Activated CD8-positive, alpha-beta T cell treated with anti-CD3 and anti-CD28 coated beads, Interleukin-2, amount 10 ng/mL, durations not matched to agents 7 days and 5 days (primary cell): ENCODE data around the gene SMG5. TPM values are rescaled to one million over a fixed set of nuclear protein-coding genes. Genes with fewer than 3 reads are reported as not detected.

ENCODE experiments used
- ATAC-seq: fragments of 150-1000 bp; cut with Tn5 transposase; one replicate; pipeline ENCODE4 v1.10.0; 2021; ENCODE audit warnings: moderate library complexity
- CTCF ChIA-PET: fragments of 350-600 bp; sonication (Branson Sonifier 250); formaldehyde crosslinking; loops from one replicate; lab custom pipeline; 2021; ENCODE audit warnings: antibody characterized with exemption; lab: Charles Lee
- POLR2A ChIA-PET: fragments of 350-600 bp; sonication (Branson Sonifier 250); formaldehyde crosslinking; loops from one replicate; lab custom pipeline; 2021; ENCODE audit warnings: antibody characterized with exemption; lab: Charles Lee
- DNase-seq: peaks from one replicate; pipeline ENCODE4 v3.0.0-alpha.2; 2020
- H3K27ac Mint-ChIP-seq: one replicate; pipeline ENCODE4 v1.8.0; 2021; ENCODE audit warnings: mild to moderate bottlenecking, mixed read lengths
- H3K27me3 Mint-ChIP-seq: one replicate; pipeline ENCODE4 v1.8.0; 2021; ENCODE audit warnings: low read depth, mixed read lengths
- H3K36me3 Mint-ChIP-seq: one replicate; pipeline ENCODE4 v1.8.0; 2021; ENCODE audit warnings: low read depth, mixed read lengths
- H3K4me1 Mint-ChIP-seq: one replicate; pipeline ENCODE4 v1.8.0; 2021; ENCODE audit warnings: low read depth, mixed read lengths
- H3K4me3 Mint-ChIP-seq: one replicate; pipeline ENCODE4 v1.8.0; 2021; ENCODE audit warnings: mild to moderate bottlenecking, mixed read lengths
- H3K9me3 Mint-ChIP-seq: one replicate; pipeline ENCODE4 v1.8.0; 2022; ENCODE audit warnings: mixed read lengths; ENCODE audit not compliant: insufficient read depth
- total RNA-seq, 2 experiments: library from RNA; stranded (reverse); gene quantifications; one replicate each; pipeline ENCODE4 v1.2.3, GENCODE V29; 2021

Gene SMG5
- total RNA-seq, 2 experiments from 2014 or later: 75.2 to 78.2 TPM

DNA sequence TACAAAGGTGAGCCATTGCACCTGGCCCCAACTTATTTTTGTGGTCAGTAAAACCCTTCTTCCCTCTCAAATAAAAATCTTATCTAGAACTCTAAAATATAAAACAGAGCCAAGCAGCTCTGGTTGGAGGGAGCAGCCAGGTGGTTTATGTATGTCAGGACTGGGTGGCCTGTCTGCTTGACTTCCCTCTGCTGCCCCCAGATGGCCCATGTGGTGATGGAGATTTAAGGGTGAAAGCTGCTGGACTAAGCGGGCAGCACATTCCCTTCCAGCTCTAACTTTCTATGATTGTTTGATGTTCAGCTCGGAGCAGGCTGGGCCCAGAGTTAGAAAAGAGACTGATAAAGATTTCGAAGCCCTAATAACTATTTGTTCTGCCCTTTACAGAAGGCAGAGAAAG lies 22.8 kb downstream of the SMG5 start:
- Mint-ChIP-seq H3K9me3 (no peaks in the 10 kb centered on the region), H3K27ac (no peak overlapping the region), H3K36me3 (peaks cover 63% of the 10 kb centered on the region), H3K4me1 (peaks cover 16% of the 10 kb centered on the region), H3K27me3 (no peaks in the 10 kb centered on the region), H3K4me3 (no peak overlapping the region)
- ATAC-seq: no peak
- no peak for DNase-seq
- POLR2A ChIA-PET: interaction anchor here (1.4 to 1.7 kb wide), 2 partner anchors 20 to 23 kb away, joined by 3 to 7 read pairs; partner anchors contain the start of gene SMG5
- CTCF ChIA-PET: interaction anchor here (0.9 to 1.5 kb wide), 8 partner anchors 8 to 163 kb away, joined by 3 to 7 read pairs (median 3); partner anchors contain the start of genes BGLAP and SLC25A44

DNA sequence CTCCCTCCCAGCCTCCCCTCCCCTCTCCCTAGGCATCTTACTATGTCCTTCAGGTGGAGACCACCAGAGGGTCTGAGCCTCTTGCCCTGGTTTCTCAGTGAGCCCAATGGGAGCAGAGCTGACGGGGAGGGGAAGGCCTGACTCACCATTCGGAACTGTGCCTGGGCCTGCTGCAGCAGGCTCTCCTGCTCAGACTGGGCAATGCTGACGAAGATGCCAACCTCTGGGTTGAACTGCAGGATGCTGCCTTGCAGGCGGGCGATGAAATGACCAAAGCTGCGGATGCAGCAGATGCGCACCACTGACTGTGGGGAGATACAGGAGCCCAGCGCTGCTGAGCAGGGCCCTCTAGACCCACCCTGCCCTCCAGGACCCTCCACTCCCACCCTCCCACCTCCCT lies 23.8 kb downstream of the SMG5 start:
- ATAC-seq (no peak), DNase-seq (no peak)
- no peaks in the 10 kb centered on the region for H3K9me3 Mint-ChIP-seq
- peaks cover 16% of the 10 kb centered on the region for H3K4me1 Mint-ChIP-seq
- H3K36me3 Mint-ChIP-seq: peaks cover 61% of the 10 kb centered on the region
- H3K4me3 Mint-ChIP-seq: no peak overlapping the region
- no peak overlapping the region for H3K27ac Mint-ChIP-seq
- ChIA-PET CTCF (interaction anchor here (0.9 to 1.5 kb wide), 4 partner anchors 8 to 104 kb away, joined by 3 to 6 read pairs (median 4); partner anchors contain the start of gene BGLAP), POLR2A (interaction anchor here (1.4 kb wide), 1 partner anchor 21 kb away, joined by 3 read pairs; no protein-coding TSS in a partner anchor)
- no peaks in the 10 kb centered on the region for H3K27me3 Mint-ChIP-seq

DNA sequence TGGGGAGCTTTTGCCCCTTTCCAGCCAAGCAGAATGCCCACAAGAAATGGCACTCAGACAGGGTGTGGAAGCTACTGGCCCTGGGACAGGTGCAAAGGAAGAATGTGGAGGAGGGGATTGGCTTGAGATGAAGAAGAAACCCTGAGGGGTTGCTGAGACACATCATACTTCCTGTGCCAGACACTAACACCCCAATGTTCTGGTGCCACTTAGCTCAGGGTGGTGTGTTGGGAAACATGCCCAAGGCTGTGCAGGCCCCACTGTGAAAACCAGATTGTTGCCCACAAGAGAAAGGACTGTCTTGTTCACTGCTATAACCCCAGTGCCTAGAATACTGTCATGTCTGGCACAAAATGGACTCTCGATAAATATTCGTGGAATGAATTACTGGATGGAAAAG lies 24.9 kb downstream of the SMG5 start:
- ATAC-seq (no peak), DNase-seq (no peak)
- Mint-ChIP-seq H3K36me3 (peaks cover 63% of the 10 kb centered on the region), H3K27me3 (no peaks in the 10 kb centered on the region), H3K27ac (peak overlapping the region; percentile 79), H3K4me1 (peaks cover 18% of the 10 kb centered on the region), H3K9me3 (no peaks in the 10 kb centered on the region), H3K4me3 (no peak overlapping the region)
- ChIA-PET POLR2A (interaction anchor here (0.8 to 1.3 kb wide), 3 partner anchors 11 to 25 kb away, joined by 3 to 5 read pairs (median 3); partner anchors contain the start of gene SMG5), CTCF (interaction anchor here (0.9 to 1.1 kb wide), 3 partner anchors 33 to 161 kb away, joined by 3 to 4 read pairs (median 4); no protein-coding TSS in a partner anchor)

DNA sequence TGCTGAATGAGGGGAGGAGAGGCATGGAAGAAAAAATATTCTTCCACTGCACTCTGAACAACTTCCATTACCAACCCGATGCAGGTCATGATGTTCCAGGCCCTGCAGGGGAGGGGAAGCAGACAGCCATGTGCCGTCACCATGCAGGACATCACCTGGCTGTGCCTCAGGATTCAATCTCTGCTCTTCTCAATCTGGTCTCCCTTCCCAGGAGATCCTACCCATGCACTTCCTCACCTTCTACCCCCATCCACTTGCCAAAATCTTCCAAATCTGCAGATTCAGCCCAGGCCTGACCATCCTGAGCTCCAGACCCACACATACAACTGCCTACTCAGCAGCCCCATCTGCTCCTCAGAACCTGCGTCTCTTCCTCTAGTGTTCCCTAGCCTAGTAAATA lies 29.0 kb downstream of the SMG5 start:
- Mint-ChIP-seq H3K4me1 (peaks cover 43% of the 10 kb centered on the region), H3K27ac (peak overlapping the region; percentile 28), H3K9me3 (no peaks in the 10 kb centered on the region), H3K4me3 (no peak overlapping the region), H3K36me3 (peaks cover 58% of the 10 kb centered on the region), H3K27me3 (no peaks in the 10 kb centered on the region)
- ATAC-seq: no peak
- CTCF ChIA-PET: no interaction called here
- POLR2A ChIA-PET: interaction anchor here (0.7 kb wide), 1 partner anchor 29 kb away, joined by 3 read pairs; the partner anchor contains the start of gene SMG5
- no peak for DNase-seq

DNA sequence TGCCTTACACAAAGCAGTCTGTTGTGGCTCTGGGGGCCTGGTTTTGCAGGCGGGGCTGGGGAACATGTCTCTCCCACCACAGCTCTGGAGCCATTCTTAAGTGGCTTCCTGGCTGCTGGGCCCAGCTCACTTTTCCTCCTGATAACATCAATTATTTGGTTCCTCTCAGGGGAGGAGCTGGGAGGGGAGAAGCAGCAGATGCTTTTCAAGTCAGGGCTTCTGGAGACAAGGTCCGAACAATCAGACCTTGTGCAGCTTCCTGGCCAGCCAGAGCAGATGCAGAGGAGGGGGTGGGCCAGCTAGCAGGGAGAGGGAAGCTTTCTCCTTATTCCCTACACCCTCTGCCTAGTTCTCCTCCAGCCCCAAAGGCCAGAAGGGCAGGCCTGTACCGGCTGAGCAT lies 31.1 kb downstream of the SMG5 start:
- H3K4me3 Mint-ChIP-seq: peak overlapping the region; percentile 10
- H3K27me3 Mint-ChIP-seq: no peaks in the 10 kb centered on the region
- peak; percentile 48 for ATAC-seq
- peak; percentile 39 for DNase-seq
- peaks cover 43% of the 10 kb centered on the region for H3K36me3 Mint-ChIP-seq
- peak overlapping the region; percentile 86 for H3K27ac Mint-ChIP-seq
- POLR2A ChIA-PET: interaction anchor here (0.8 to 1.3 kb wide), 4 partner anchors 21 to 97 kb away, joined by 3 to 6 read pairs (median 3); partner anchors contain the start of gene SMG5
- H3K9me3 Mint-ChIP-seq: no peaks in the 10 kb centered on the region
- H3K4me1 Mint-ChIP-seq: peaks cover 26% of the 10 kb centered on the region
- CTCF ChIA-PET: interaction anchor here (1.2 to 1.4 kb wide), 3 partner anchors 8 to 155 kb away, joined by 4 to 6 read pairs (median 4); no protein-coding TSS in a partner anchor

DNA sequence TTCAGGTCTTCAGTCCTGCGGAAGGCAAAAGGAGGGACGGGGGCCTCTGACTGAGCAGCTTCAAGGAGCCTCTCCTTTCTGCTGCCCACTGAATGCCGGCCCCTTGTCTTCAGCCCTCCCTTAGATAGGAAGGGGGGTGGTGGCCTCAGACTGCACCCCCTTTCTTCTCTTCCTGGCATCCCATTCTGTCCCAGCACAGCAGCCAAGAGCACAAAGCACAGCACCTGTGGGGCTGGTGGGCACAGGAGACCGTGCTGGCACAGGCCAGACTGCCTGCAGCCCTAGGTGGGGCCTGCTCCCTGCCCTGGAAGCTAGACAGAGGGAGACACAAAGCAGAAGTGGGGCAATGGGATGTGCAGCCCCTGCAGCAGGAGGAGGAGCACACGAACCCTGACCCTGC lies 33.0 kb downstream of the SMG5 start:
- Mint-ChIP-seq H3K4me1 (peaks cover 42% of the 10 kb centered on the region), H3K27me3 (no peaks in the 10 kb centered on the region), H3K27ac (peak overlapping the region; percentile 34), H3K4me3 (no peak overlapping the region), H3K36me3 (peaks cover 37% of the 10 kb centered on the region), H3K9me3 (no peaks in the 10 kb centered on the region)
- ATAC-seq (no peak), DNase-seq (no peak)
- POLR2A ChIA-PET: no interaction called here
- CTCF ChIA-PET: no interaction called here

DNA sequence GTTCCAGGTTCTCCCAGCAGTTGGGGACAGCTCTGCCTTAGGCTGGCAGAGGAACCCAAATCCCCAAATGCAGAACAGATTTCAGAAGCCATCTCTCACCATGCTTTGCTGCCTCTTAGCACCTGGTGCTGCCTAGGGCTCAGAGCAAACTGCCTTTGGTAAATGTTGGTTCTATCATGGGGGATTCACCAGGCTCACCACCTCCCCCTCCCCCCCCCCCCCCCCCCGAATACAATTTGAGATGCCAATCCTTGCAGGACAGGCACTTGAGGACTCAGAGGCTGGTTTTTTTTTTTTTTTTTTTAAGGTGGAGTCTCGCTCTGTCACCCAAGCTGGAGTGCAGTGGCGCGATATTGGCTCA lies 34.3 kb downstream of the SMG5 start:
- Mint-ChIP-seq H3K27me3 (no peaks in the 10 kb centered on the region), H3K27ac (peak overlapping the region; percentile 64), H3K36me3 (peaks cover 30% of the 10 kb centered on the region), H3K4me3 (no peak overlapping the region), H3K9me3 (no peaks in the 10 kb centered on the region), H3K4me1 (peaks cover 54% of the 10 kb centered on the region)
- ChIA-PET CTCF (interaction anchor here (0.5 kb wide), 1 partner anchor 87 kb away, joined by 3 read pairs; no protein-coding TSS in a partner anchor), POLR2A (interaction anchor here (0.9 kb wide), 1 partner anchor 35 kb away, joined by 3 read pairs; the partner anchor contains the start of gene PMF1)
- no peak for ATAC-seq
- DNase-seq: no peak

DNA sequence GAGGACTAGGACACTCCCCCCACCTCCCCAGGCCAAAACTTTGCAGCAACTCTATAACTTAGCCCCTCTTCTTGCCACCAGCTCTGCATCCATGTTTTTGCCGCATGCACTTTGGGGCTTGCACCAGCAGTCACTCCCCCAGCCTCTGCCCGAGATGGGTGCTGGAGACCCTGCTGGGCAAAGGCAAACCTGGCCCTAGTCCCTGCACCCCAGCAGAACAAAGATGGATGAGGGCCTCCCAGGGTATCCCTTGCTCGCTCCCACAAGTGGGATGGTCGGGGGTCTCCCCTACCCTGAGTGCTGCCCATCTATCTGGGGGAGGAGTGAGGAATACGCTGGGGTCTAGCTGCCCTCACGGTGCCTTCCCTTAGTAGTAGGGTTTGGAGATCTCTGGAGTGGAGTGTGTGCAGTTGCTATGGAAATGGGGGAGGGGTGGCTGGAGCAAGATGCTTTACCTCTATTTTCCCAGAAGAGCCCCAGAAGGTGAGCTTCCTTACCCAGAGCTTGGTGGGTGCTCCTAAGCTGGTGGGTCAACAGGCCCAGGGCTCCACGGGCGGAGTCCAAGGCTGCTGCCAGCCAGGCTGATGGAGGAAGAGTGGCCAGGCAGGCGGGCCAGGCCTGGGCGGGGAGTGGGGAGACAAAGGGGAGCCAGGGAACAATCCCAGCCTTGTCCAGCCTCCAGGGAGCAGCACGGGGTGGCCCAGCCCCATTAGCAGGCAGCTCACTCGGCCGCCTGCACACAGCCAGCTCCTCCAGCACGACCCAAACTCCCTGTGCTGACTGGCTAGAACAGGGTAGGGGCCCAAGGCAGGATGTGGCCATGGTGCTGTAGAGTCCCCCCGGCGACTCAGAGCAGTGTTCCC lies 34.9 kb downstream of the SMG5 start, which contains the start of gene PAQR6:
PAQR6 (minus strand) TSS at position 597 of the 863 bp plus-strand sequence. CDS start 1,325 bp downstream, outside the sequence.
- no peaks in the 10 kb centered on the region for H3K9me3 Mint-ChIP-seq
- no peaks in the 10 kb centered on the region for H3K27me3 Mint-ChIP-seq
- H3K4me3 Mint-ChIP-seq: no peak within 1 kb of the TSS
- peaks cover 23% of the 10 kb centered on the region for H3K36me3 Mint-ChIP-seq
- ChIA-PET POLR2A (interaction anchor here (0.9 to 3.1 kb wide), 3 partner anchors 17 to 35 kb away, joined by 3 to 12 read pairs (median 3); partner anchors contain the start of genes PMF1 and SMG5), CTCF (interaction anchor here (0.5 to 2.4 kb wide), 3 partner anchors 22 to 1861 kb away, joined by 3 to 9 read pairs (median 4); no protein-coding TSS in a partner anchor)
- DNase-seq: no peak
- peaks cover 52% of the 10 kb centered on the region for H3K4me1 Mint-ChIP-seq
- no peak for ATAC-seq
- peak within 1 kb of the TSS; percentile 64 for H3K27ac Mint-ChIP-seq

DNA sequence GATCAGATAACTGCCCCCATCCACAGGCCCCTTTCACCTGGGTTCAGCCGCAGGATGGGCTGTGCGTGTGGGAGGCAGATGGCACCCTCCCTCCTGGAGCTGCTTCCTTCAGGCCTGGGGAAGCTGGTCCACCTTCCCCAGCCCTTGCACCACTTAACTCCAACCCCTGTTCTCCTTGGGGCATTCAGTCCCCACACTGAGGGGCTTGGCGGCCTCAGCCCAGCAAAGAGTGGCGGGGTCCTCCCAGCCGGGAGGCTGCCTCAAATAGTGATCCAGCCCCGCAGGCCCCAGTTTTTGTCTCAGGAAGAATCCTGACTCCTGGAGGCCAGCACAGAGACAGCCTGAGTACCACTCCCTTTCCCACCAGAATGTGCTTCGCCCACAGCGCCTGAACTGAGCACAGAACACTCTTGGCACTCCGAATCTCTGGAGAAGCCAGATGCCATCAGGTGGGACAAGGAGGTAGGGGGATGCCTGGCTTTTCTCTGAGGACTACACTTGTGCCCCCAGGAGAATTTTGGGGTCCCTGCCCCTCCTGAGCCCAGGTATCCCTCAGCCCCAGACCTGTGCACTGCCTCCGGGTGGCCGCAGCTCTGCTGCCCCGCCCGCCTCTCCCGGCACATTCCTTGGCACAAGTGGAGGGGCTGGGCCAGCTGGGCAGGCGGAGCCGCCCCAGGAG lies 35.7 kb downstream of the SMG5 start:
- H3K27me3 Mint-ChIP-seq: no peaks in the 10 kb centered on the region
- no peak for ATAC-seq
- no peak overlapping the region for H3K27ac Mint-ChIP-seq
- no peaks in the 10 kb centered on the region for H3K9me3 Mint-ChIP-seq
- peaks cover 45% of the 10 kb centered on the region for H3K4me1 Mint-ChIP-seq
- no peak for DNase-seq
- ChIA-PET CTCF (interaction anchor here (1.0 to 2.4 kb wide), 7 partner anchors 10 to 151 kb away, joined by 3 to 9 read pairs (median 3); no protein-coding TSS in a partner anchor), POLR2A (interaction anchor here (0.9 to 3.1 kb wide), 4 partner anchors 10 to 36 kb away, joined by 3 to 12 read pairs (median 4); partner anchors contain the start of gene SMG5)
- H3K36me3 Mint-ChIP-seq: peaks cover 16% of the 10 kb centered on the region
- H3K4me3 Mint-ChIP-seq: no peak overlapping the region

DNA sequence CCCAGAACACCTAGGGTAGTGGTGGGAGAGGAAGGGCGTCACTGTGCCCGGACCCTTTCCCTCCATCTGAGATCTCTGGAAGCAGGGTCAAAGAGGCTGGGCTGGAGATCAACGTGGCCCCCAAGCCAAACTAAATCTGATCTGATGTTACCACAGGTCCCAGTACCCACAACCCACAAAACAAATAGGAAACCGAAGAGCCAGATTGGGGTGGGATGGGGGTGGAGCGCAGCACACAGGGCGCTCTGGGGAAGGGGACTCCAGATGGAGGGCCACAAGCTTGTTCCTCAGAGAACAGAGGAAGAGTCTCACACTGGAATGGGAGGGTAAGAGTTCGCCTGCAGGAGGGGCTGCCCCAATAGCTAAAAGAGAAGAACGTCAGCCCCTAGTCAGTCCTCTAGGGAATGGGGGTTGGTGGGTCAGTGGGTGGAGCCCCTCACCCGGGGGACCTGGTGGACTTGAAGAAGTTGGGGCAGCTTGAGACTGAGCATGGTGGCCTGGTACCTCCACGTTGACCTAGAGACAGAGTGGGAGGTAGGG lies 36.3 kb downstream of the SMG5 start:
- H3K27ac Mint-ChIP-seq: peak overlapping the region; percentile 63
- DNase-seq (no peak), ATAC-seq (no peak)
- H3K4me3 Mint-ChIP-seq: no peak overlapping the region
- H3K36me3 Mint-ChIP-seq: peaks cover 10% of the 10 kb centered on the region
- CTCF ChIA-PET: interaction anchor here (0.6 to 2.4 kb wide), 11 partner anchors 10 to 150 kb away, joined by 3 to 9 read pairs (median 3); no protein-coding TSS in a partner anchor
- peaks cover 43% of the 10 kb centered on the region for H3K4me1 Mint-ChIP-seq
- H3K9me3 Mint-ChIP-seq: no peaks in the 10 kb centered on the region
- POLR2A ChIA-PET: interaction anchor here (0.9 to 3.1 kb wide), 7 partner anchors 11 to 98 kb away, joined by 3 to 12 read pairs (median 4); partner anchors contain the start of genes PMF1 and SMG5
- H3K27me3 Mint-ChIP-seq: no peaks in the 10 kb centered on the region
